ENCODE measurements around the gene SLCO3A1. TPM values are rescaled to one million over a fixed set of nuclear protein-coding genes. Genes with fewer than 3 reads are reported as not detected.

The SLCO3A1 gene
- total RNA-seq, 2 experiments from 2014 or later = 8.5 to 40.0 TPM

GRCh38 chr15:92020804-92021203, 167.3 kb downstream of the SLCO3A1 start:
- Histone ChIP-seq H3K9me2 (ENCODE audit: insufficient read depth, low read length) (no peaks in the 10 kb centered on the region), H3K79me2 (ENCODE audit: insufficient read depth, low read depth, low read length) (no peaks in the 10 kb centered on the region; the same call in 1 of the 2 replicates), H3K36me3 (ENCODE audit: insufficient read depth, low read length) (no peaks in the 10 kb centered on the region), H3K4me2 (ENCODE audit: low read length) (no peak overlapping the region), H3K27ac (ENCODE audit: low read depth, low read length, poor library complexity, severe bottlenecking) (no peak overlapping the region), H3K9me3 (ENCODE audit: low read length) (no peaks in the 10 kb centered on the region), H2AFZ (ENCODE audit: low read length) (no peak overlapping the region), H3K4me3 (ENCODE audit: low read depth, low read length, poor library complexity, severe bottlenecking) (no peak overlapping the region), H3K4me1 (ENCODE audit: insufficient read depth, low read length, poor library complexity, severe bottlenecking) (peaks cover 6% of the 10 kb centered on the region), H4K20me1 (ENCODE audit: insufficient read depth, low read length) (no peaks in the 10 kb centered on the region)
- POLR2A ChIA-PET = interaction anchor here (0.7 kb wide), 1 partner anchor 34 kb away, joined by 3 read pairs; no protein-coding TSS in a partner anchor
- no peak for DNase-seq (ENCODE audit: low spot score)
- CTCF ChIA-PET (ENCODE audit: unreplicated experiment) = no interaction called here
- BruUV-seq (replicated peaks) = no TSS peak
- intact Hi-C loops (cut with micrococcal nuclease; ENCODE audit: unreplicated experiment) = no loop called here
- TF ChIP-seq CTCF (conservative IDR thresholded peaks at IDR 0.05; ENCODE audit: low read length) = no peak
- TF ChIP-seq EZH2phosphoT487 (IDR thresholded peaks at IDR 0.05; ENCODE audit: borderline replicate concordance, low read depth, low read length) = no peak

- H3K4me2 ChIP-seq (ENCODE audit: low read length) = no peak overlapping the region
- no peaks in the 10 kb centered on the region for H4K20me1 ChIP-seq (ENCODE audit: insufficient read depth, low read length)
- DNase-seq (ENCODE audit: low spot score) = peak; percentile 32
- POLR2A ChIA-PET = interaction anchor here (0.6 to 0.7 kb wide), 2 partner anchors 20 to 33 kb away, joined by 3 to 5 read pairs; no protein-coding TSS in a partner anchor
- H3K27ac ChIP-seq (ENCODE audit: low read depth, low read length, poor library complexity, severe bottlenecking) = no peak overlapping the region
- CTCF ChIA-PET (ENCODE audit: unreplicated experiment) = no interaction called here
- no peaks in the 10 kb centered on the region for H3K9me2 ChIP-seq (ENCODE audit: insufficient read depth, low read length)
- no peaks in the 10 kb centered on the region for H3K9me3 ChIP-seq (ENCODE audit: low read length)
- H3K79me2 ChIP-seq (ENCODE audit: insufficient read depth, low read depth, low read length) = no peaks in the 10 kb centered on the region
- H2AFZ ChIP-seq (ENCODE audit: low read length) = no peak overlapping the region
- no peak for TF ChIP-seq CTCF (conservative IDR thresholded peaks at IDR 0.05; ENCODE audit: low read length)
- TF ChIP-seq EZH2phosphoT487 (IDR thresholded peaks at IDR 0.05; ENCODE audit: borderline replicate concordance, low read depth, low read length) = no peak
- BruUV-seq (replicated peaks) = no TSS peak
- intact Hi-C loops (cut with micrococcal nuclease; ENCODE audit: unreplicated experiment) = no loop called here
- H3K4me1 ChIP-seq (ENCODE audit: insufficient read depth, low read length, poor library complexity, severe bottlenecking) = peaks cover 6% of the 10 kb centered on the region
- no peak overlapping the region for H3K4me3 ChIP-seq (ENCODE audit: low read depth, low read length, poor library complexity, severe bottlenecking)
- no peaks in the 10 kb centered on the region for H3K36me3 ChIP-seq (ENCODE audit: insufficient read depth, low read length)
Measured at GRCh38 chr15:92021792-92022191, 168.3 kb downstream of the SLCO3A1 start.

GRCh38 chr15:92023965-92024364, 170.5 kb downstream of the SLCO3A1 start:
- DNase-seq (ENCODE audit: low spot score) = no peak
- no peaks in the 10 kb centered on the region for H3K9me2 ChIP-seq (ENCODE audit: insufficient read depth, low read length)
- H3K4me3 ChIP-seq (ENCODE audit: low read depth, low read length, poor library complexity, severe bottlenecking) = no peak overlapping the region
- no peak for TF ChIP-seq EZH2phosphoT487 (IDR thresholded peaks at IDR 0.05; ENCODE audit: borderline replicate concordance, low read depth, low read length)
- TF ChIP-seq CTCF (conservative IDR thresholded peaks at IDR 0.05; ENCODE audit: low read length) = no peak
- H2AFZ ChIP-seq (ENCODE audit: low read length) = no peak overlapping the region
- no TSS peak for BruUV-seq (replicated peaks)
- no peak overlapping the region for H3K27ac ChIP-seq (ENCODE audit: low read depth, low read length, poor library complexity, severe bottlenecking)
- ChIA-PET POLR2A (no interaction called here), CTCF (ENCODE audit: unreplicated experiment) (no interaction called here)
- H3K79me2 ChIP-seq (ENCODE audit: insufficient read depth, low read depth, low read length) = no peaks in the 10 kb centered on the region
- H3K36me3 ChIP-seq (ENCODE audit: insufficient read depth, low read length) = no peaks in the 10 kb centered on the region
- no peaks in the 10 kb centered on the region for H4K20me1 ChIP-seq (ENCODE audit: insufficient read depth, low read length)
- peaks cover 6% of the 10 kb centered on the region for H3K4me1 ChIP-seq (ENCODE audit: insufficient read depth, low read length, poor library complexity, severe bottlenecking)
- no peaks in the 10 kb centered on the region for H3K9me3 ChIP-seq (ENCODE audit: low read length)
- H3K4me2 ChIP-seq (ENCODE audit: low read length) = no peak overlapping the region
- intact Hi-C loops (cut with micrococcal nuclease; ENCODE audit: unreplicated experiment) = no loop called here
